Fibroblast of skin of right biceps (primary cell): Measurements from ENCODE around the gene CYP1A1.
"Not testable (repeated sequence)": the region's sequence is repeated elsewhere in the genome, so short reads cannot be mapped to it uniquely, and the experiment has no call there.

Source experiments
- DNase-seq: peaks from one replicate; pipeline ENCODE4 v3.0.0-alpha.2; 2013

Gene CYP1A1

GRCh38 chr15:74733269-74733668 is 7.9 kb upstream of the CYP1A1 start:
- no peak for DNase-seq

DNA sequence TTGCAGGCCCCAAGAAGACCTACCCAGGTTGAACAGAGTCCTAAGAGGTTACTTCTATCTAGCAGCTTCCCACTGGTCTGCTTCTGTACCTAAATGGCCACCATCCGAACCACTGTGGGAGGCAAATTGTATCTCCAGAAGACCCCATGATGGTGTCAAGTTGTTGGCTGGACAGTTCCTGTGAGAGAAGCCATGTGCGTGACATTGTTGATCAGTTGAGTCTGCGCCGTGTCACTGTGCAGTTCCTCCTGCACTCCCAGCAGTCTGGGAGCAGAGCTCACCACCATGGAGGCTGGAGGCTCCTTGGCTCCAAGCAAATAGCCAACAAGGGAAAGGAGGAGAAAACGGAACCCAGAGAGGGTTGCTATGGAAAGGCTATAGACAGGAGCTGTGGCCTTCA is 7.5 kb upstream of the CYP1A1 start:
- DNase-seq, result no peak

- DNase-seq, result no peak
Measured at GRCh38 chr15:74730619-74731316, 5.4 kb upstream of the CYP1A1 start.

DNA sequence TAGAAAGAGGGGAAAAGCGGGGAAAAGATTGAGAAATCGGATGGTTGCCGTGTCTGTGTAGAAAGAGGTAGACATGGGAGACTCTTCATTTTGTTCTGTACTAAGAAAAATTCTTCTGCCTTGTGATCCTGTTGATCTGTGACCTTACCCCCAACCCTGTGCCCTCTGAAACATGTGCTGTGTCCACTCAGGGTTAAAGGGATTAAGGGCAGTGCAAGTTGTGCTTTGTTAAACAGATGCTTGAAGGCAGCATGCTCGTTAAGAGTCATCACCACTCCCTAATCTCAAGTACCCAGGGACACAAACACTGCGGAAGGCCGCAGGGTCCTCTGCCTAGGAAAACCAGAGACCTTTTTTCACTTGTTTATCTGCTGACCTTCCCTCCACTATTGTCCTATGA is 4.0 kb upstream of the CYP1A1 start:
- DNase-seq, result not testable (repeated sequence)

DNA sequence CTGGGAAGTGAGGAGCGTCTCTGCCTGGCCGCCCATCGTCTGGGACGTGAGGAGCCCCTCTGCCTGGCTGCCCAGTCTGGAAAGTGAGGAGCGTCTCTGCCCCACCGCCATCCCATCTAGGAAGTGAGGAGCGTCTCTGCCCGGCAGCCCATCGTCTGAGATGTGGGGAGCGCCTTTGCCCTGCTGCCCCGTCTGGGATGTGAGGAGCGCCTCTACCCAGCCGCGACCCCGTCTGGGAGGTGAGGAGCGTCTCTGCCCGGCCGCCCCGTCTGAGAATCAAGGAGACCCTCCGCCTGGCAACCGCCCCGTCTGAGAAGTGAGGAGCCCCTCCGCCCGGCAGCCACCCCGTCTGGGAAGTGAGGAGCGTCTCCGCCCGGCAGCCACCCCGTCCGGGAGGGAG is 3.4 kb upstream of the CYP1A1 start:
- not testable (repeated sequence) for DNase-seq

DNA sequence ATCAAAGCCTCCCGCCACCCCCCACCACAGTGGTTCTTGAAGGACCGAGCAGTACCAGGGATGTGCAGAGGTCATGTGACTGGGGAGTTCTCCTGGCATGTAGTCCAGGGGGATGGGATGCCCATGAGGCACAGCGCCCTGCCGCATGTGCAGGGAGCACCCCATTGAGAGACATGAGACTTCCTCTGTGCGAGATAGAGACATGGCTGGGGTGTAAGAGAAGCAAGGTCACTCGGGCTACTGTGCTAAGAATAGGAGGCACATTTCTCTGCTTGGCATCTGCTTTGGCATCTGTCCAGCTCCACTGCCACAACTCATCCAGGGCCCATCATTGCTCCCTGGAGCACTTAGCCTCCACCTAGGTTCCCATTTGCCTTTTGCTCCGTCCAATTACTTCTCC is 2.4 kb upstream of the CYP1A1 start:
- DNase-seq, result no peak

GRCh38 chr15:74726774-74727164 is 1.4 kb upstream of the CYP1A1 start:
- DNase-seq, result no peak

DNA sequence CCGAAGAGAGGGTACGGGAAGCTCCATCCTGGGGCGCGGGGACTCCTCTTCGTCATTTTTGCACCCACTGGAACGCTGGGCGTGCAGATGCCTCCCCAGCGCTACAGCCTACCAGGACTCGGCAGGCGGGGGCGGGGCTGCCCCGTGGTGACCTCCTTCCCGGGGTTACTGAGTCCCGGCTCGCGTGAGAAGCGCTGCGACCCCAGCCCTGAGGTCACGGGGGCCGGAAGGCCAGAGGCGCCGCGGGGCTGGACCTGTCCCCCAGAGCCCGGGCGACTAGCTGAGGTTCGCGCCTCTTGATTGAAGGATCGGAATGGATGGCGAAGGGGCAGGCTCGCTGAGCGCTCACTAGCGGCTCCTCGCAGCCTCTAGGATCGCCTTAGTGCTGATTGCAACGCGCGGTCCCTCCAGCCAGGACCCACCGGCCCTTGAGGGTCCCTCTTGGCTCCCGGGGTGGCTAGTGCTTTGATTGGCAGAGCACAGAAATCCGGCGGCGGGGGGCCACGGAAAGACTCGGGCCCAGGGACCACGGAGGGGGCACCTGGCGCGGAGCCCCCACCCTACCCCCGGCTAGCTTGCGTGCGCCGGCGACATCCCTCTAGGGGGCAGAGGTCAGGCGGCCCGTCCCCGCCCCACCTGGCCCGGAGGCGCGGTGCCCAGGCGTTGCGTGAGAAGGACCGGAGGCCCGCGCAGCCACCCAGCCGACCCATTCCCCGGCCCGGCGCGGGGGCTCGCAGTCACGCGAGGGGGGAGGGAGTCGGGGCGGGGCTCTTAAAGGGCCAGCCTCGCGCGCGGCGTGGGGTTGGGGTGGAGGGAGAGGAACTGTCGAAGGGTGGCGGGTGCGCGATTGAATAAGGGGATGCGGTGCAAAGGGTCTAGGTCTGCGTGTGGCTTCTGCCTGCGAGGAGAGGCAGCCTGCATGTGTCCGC is 781 bp upstream of the CYP1A1 start:
- DNase-seq, result no peak

- DNase-seq, result no peak
Measured at GRCh38 chr15:74724570-74725224, 631 bp downstream of the CYP1A1 start.

DNA sequence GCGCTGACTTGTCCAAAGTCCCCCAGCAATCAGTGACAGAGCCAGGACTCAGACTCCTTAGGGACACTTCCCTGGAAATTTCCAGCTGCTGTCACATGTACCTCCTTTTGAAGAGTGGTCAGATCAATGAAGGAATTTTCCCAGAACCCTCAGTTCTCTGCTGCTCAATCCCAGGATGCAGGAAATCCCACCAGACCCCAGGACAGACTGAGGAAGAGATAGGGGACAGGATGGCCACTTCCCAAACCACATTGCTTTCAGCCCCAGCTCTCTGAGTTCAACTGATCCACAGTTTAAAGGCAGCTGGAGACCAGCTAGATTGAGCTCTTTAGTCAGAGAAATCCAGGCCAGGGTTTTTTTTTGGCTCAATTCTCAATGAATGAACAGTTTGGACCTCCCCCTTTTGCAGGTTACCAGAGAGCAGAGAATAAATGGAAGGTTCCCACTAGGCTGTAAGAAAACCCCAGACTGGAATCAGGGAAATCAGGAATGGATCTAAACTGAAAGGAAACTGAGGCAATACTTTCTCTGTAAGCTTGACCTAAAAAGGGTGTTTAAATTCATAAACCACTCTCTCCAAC is 1.5 kb downstream of the CYP1A1 start:
- DNase-seq, result peak; percentile 49

DNA sequence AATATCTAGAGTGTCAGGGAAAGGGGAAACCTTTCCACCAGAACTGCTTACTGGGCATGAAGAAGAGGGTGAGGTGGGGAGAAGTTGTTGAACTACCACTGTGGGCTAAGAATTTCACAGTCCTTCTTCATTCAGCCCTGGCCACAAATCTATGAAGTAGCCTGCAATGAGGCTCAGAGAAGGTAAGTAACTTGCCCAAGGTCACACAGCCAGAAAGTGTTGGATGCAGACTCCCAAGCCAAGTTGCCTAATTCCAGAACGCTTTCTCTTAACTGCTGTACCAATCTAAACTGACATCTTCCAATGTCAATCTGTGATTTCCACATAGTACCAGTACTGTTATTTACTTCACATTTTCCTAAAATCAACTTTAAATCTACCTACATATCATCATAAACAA is 2.1 kb downstream of the CYP1A1 start:
- no peak for DNase-seq

- DNase-seq, result no peak
Measured at GRCh38 chr15:74722591-74722990, 2.7 kb downstream of the CYP1A1 start.

GRCh38 chr15:74716651-74717050 is 8.7 kb downstream of the CYP1A1 start:
- DNase-seq, result no peak

GRCh38 chr15:74712311-74712710 is 13.0 kb downstream of the CYP1A1 start:
- DNase-seq, result no peak

GRCh38 chr15:74710319-74711094 is 14.8 kb downstream of the CYP1A1 start:
- DNase-seq, result no peak

DNA sequence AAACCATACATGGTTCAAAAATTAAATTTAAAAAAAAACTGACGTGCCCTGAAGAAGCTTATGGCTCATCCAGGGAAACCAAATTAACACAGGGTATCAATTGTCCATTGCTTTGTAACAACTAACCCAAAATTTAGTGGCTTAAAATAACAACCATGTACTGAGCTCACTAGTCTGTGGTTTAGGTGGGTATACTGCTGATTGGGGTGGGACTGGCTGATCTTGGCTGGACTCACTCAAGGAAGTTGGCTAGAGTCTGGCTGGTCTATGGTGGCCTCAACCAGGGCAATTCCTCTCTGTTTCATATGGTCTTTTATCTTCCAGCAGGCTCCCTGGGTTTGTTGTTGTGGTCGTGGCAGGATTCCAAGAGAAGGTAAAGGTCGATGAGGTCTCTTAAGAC is 15.4 kb downstream of the CYP1A1 start:
- DNase-seq, result no peak

GRCh38 chr15:74709011-74709410 is 16.3 kb downstream of the CYP1A1 start:
- DNase-seq, result no peak

- DNase-seq, result no peak
Measured at GRCh38 chr15:74696808-74697207, 28.5 kb downstream of the CYP1A1 start.

GRCh38 chr15:74696398-74696729 is 29.0 kb downstream of the CYP1A1 start:
- no peak for DNase-seq

GRCh38 chr15:74695597-74696397 is 29.5 kb downstream of the CYP1A1 start, which contains the start of gene EDC3:
EDC3 (minus strand) TSS chr15:74696024; CDS start chr15:74675124, 20,900 bp downstream.
- DNase-seq, result peak; percentile 90

GRCh38 chr15:74692327-74692726 is 33.0 kb downstream of the CYP1A1 start:
- no peak for DNase-seq

DNA sequence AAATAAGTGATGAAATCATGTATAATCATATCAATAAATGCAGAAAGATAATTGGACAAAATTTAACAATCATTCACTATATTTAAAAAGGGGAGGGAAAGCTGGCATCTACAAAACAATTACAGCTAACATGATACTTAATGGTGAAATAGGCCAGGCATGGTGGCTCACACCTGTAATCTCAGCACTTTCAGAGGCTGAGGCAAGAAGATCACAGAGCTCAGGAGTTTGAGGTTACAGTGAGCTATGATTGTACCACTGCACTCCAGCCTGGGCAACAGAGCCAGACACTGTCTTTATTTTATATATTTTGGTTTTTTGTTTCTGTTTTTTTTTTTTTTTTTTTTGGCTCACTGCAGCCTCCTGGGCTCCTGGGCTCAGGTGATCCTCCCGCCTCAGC is 41.6 kb downstream of the CYP1A1 start:
- no peak for DNase-seq
